Esophagus muscularis mucosa (tissue), 4 donors: ENCODE results near the gene ZFAND6. TPM values are rescaled to one million over a fixed set of nuclear protein-coding genes. Genes with fewer than 3 reads are reported as not detected.

Experiments
- DNase-seq: peaks from one replicate; pipeline ENCODE4 v3.0.0-alpha.2; 2017; ENCODE audit errors: extremely low spot score
- H3K27ac ChIP-seq, 4 donors: fragments of 200-600 bp; sonication (generic); replicated peaks in 1 of 4; 1 replicate in 3 of 4; 2 replicates in 1 of 4; pipeline ENCODE4 v1.5.1; 2016 to 2019; ENCODE audit warnings: mild to moderate bottlenecking in 1 of 4
- H3K27me3 ChIP-seq, 4 donors: fragments of 200-600 bp; sonication (generic); one replicate each; pipeline versions ENCODE4 v1.5.1 to v1.6.0; 2016 to 2019
- H3K36me3 ChIP-seq, 4 donors: fragments of 200-600 bp; sonication (generic); one replicate each; pipeline ENCODE4 v1.5.1; 2016 to 2019
- H3K4me1 ChIP-seq, 4 donors: fragments of 200-600 bp; sonication (generic); one replicate each; pipeline ENCODE4 v1.5.1; 2016 to 2019
- H3K4me3 ChIP-seq, 4 donors: fragments of 200-600 bp; sonication (generic); 1 replicate in 2 of 4; 2 replicates in 2 of 4; pipeline ENCODE4 v1.5.1; 2016 to 2019; ENCODE audit warnings: mild to moderate bottlenecking in 4 of 4, moderate library complexity in 1 of 4
- H3K9me3 ChIP-seq, 4 donors: fragments of 200-600 bp; sonication (generic); 1 replicate in 3 of 4; 2 replicates in 1 of 4; pipeline ENCODE4 v1.5.1; 2016 to 2019
- EP300 ChIP-seq: sonication (generic); formaldehyde crosslinking; IDR thresholded peaks from one replicate; pipeline ENCODE4 v1.6.1; 2017; ENCODE audit warnings: antibody characterized with exemption
- POLR2A ChIP-seq: fragments of 450-650 bp; IDR thresholded peaks from one replicate; pipeline ENCODE4 v1.6.1; 2017; ENCODE audit warnings: antibody characterized with exemption, moderate library complexity, mild to moderate bottlenecking, low read depth
- POLR2AphosphoS5 ChIP-seq, 2 donors: sonication (generic); formaldehyde crosslinking; IDR thresholded peaks; one replicate each; pipeline ENCODE4 v1.6.1; 2017; ENCODE audit warnings: antibody characterized with exemption in 2 of 2
- WGBS: methylation state at CpG from one replicate; pipeline ENCODE4 v1.1.5; 2018; 5-methylcytosine and 5-hydroxymethylcytosine counted together
- intact Hi-C: fragments of 100-400 bp; cut with DNase I; formaldehyde crosslinking; loops from one replicate; pipeline ENCODE4 v1.15.1; 2023
- total RNA-seq, 4 donors: library from RNA; depleted of rRNA; stranded (reverse); fragments of >200 nt; gene quantifications; one replicate each; pipeline versions ENCODE4 v1.1.0 to v1.2.1, GENCODE V29; 2016
- TF ChIP-seq, protein P1 (sequence below), 3 experiments: fragments of 200-600 bp in 2 of 3; fragments of 450-650 bp in 1 of 3; sonication (generic) in 2 of 3; IDR thresholded peaks; one replicate each; pipeline ENCODE4 v1.5.1; 2017 to 2019; ENCODE audit warnings: antibody characterized with exemption in 3 of 3, mild to moderate bottlenecking in 2 of 3, moderate library complexity in 1 of 3

ZFAND6 gene
- total RNA-seq, 4 donors from 2014 or later, result 80.2 to 134 (median 107) TPM

DNA sequence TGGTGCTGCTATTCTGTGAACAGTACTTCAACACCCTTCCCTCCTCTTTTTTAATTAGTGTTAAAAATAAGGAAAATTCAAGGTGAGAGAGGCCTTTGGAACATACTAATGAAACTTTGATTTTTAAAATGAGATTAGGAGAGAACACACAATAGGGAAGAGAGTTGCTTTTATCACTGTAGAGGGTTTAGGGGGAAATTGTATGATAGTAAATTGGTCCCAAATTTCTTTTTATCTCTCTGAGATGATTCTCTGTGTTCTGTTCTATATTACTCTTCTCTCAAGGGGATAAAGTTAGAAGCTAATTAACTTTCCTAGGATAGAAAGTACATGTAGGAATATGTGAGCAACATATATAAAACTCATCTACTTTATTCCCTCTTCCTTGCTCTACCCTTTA lies 40.8 kb downstream of the ZFAND6 start:
- TF ChIP-seq EP300 (no peak), POLR2A (no peak), POLR2AphosphoS5 (IDR thresholded peaks at IDR 0.05) (no peak)
- TF ChIP-seq, protein P1, sequence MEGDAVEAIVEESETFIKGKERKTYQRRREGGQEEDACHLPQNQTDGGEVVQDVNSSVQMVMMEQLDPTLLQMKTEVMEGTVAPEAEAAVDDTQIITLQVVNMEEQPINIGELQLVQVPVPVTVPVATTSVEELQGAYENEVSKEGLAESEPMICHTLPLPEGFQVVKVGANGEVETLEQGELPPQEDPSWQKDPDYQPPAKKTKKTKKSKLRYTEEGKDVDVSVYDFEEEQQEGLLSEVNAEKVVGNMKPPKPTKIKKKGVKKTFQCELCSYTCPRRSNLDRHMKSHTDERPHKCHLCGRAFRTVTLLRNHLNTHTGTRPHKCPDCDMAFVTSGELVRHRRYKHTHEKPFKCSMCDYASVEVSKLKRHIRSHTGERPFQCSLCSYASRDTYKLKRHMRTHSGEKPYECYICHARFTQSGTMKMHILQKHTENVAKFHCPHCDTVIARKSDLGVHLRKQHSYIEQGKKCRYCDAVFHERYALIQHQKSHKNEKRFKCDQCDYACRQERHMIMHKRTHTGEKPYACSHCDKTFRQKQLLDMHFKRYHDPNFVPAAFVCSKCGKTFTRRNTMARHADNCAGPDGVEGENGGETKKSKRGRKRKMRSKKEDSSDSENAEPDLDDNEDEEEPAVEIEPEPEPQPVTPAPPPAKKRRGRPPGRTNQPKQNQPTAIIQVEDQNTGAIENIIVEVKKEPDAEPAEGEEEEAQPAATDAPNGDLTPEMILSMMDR (IDR thresholded peaks at IDR 0.05), result no peak
- Histone ChIP-seq H3K27me3 (no peaks in the 10 kb centered on the region), H3K27ac (no peak overlapping the region), H3K4me3 (no peak overlapping the region), H3K9me3 (no peaks in the 10 kb centered on the region), H3K36me3 (peaks cover 0 to 5% (median 0%) of the 10 kb centered on the region in 4 donors), H3K4me1 (peaks cover 19 to 38% (median 31%) of the 10 kb centered on the region in 4 donors)
- intact Hi-C loops, result no loop called here
- DNase-seq, result no peak

DNA sequence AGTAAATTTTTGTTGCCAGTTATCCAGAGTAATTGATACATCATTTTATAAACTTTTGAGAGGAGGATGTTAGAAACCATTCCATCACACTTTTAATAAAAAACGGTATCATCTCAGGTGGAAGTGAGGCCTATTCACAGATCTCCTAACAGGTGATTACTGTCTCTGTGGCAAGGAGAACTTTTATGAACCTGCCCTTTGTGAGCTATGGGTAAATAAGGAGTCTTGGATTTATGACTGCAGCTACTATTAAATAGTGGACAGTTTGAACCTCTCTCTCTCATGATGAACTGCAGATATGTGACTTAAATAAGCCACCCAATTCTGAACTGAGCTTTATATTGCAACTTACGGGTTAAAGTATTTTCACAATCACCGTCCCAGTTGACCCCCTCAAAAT lies 45.7 kb downstream of the ZFAND6 start:
- WGBS, result 87% methylated on average over 3 of the region's 3 CpGs
- no peak for DNase-seq
- H3K9me3 ChIP-seq, result no peaks in the 10 kb centered on the region
- intact Hi-C loops, result no loop called here
- no peak for TF ChIP-seq POLR2A
- TF ChIP-seq, protein P1 (IDR thresholded peaks at IDR 0.05), result no peak
- no peak for TF ChIP-seq POLR2AphosphoS5 (IDR thresholded peaks at IDR 0.05)
- TF ChIP-seq EP300, result no peak
- no peaks in the 10 kb centered on the region for H3K27me3 ChIP-seq
- H3K27ac ChIP-seq, result no peak overlapping the region
- no peak overlapping the region for H3K4me3 ChIP-seq
- peaks cover 0 to 5% (median 0%) of the 10 kb centered on the region in 4 donors for H3K36me3 ChIP-seq
- peaks cover 3 to 20% (median 12%) of the 10 kb centered on the region in 4 donors for H3K4me1 ChIP-seq

DNA sequence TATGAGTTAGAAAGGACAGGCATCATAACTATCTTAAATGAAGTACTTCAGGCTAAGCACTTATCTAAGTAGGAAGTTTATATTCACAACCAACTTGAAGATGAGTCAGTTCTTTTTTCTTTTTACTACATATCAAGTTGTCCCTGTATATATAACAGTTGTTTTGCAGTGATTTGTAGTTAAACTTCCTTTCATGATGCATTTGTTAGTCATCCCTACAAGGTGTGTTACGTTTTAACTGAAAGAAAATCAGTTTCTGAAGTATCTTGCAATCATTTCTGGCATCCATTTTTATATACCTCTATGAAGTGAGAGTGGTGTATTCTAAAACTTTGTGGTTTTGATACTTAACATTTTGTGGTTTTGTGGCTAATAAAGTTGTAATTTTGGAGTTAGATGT lies 46.1 kb downstream of the ZFAND6 start:
- TF ChIP-seq, protein P1 (IDR thresholded peaks at IDR 0.05), result no peak
- TF ChIP-seq POLR2A (no peak), POLR2AphosphoS5 (IDR thresholded peaks at IDR 0.05) (no peak), EP300 (no peak)

DNA sequence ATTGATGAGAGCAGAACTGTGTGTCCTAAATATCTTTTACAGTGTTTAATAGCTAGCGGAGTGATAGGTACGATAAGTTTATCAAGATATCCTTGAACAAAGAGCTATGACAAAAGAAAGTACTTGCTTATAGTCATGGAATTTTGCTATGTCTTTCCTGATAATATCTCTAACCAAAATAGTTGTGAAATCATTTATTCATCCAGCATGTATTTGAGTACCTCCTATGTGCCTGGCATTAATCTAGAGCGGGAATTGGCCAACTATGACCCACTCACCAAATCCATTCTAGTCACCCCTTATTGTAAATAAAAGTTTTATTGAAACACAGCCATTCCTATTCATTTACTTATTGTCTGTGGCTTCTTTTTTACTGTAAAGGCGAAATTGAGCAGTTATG lies 46.6 kb downstream of the ZFAND6 start:
- Histone ChIP-seq H3K4me3 (no peak overlapping the region), H3K27ac (no peak overlapping the region), H3K9me3 (no peaks in the 10 kb centered on the region), H3K4me1 (peaks cover 3 to 20% (median 12%) of the 10 kb centered on the region in 4 donors), H3K27me3 (no peaks in the 10 kb centered on the region), H3K36me3 (peaks cover 0 to 5% (median 0%) of the 10 kb centered on the region in 4 donors)
- 94% methylated on average over 4 of the region's 4 CpGs for WGBS
- no peak for DNase-seq
- intact Hi-C loops, result no loop called here
- TF ChIP-seq, protein P1 (IDR thresholded peaks at IDR 0.05), result no peak
- TF ChIP-seq POLR2A (no peak), EP300 (no peak), POLR2AphosphoS5 (IDR thresholded peaks at IDR 0.05) (no peak)

More for the DNA sequence above, 46.1 kb downstream of the ZFAND6 start:
- Histone ChIP-seq H3K4me1 (peaks cover 3 to 20% (median 12%) of the 10 kb centered on the region in 4 donors), H3K4me3 (no peak overlapping the region), H3K27ac (no peak overlapping the region), H3K27me3 (no peaks in the 10 kb centered on the region), H3K9me3 (no peaks in the 10 kb centered on the region), H3K36me3 (peaks cover 0 to 5% (median 0%) of the 10 kb centered on the region in 4 donors)
- intact Hi-C loops, result no loop called here
- no peak for DNase-seq
- WGBS, result 79% methylated on average over 1 of the region's 1 CpG

DNA sequence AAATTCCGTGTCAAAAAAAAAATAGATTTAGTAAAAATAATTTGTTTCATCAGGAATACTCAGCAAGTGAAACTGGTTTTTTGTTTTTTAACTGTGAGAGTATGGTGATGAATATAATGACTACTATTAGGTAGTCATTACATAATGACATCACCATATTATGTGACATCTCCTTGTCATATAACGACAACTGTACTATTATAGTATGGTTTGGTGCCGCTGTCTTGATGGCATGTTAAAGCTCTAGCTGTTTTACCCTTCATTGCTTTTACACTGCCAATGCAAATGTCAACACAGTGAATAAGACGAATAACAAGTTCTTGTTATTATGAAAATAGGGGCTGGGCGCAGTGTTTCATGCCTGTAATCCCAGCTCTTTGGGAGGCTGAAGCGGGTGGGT lies 47.7 kb downstream of the ZFAND6 start:
- Histone ChIP-seq H3K27me3 (no peaks in the 10 kb centered on the region), H3K4me3 (no peak overlapping the region)

More for the DNA sequence above, 47.7 kb downstream of the ZFAND6 start:
- Histone ChIP-seq H3K36me3 (peaks cover 0 to 5% (median 0%) of the 10 kb centered on the region in 4 donors), H3K4me1 (peaks cover 3 to 20% (median 12%) of the 10 kb centered on the region in 4 donors), H3K9me3 (no peaks in the 10 kb centered on the region), H3K27ac (no peak overlapping the region)
- intact Hi-C loops, result no loop called here
- no peak for DNase-seq
- WGBS, result 87% methylated on average over 6 of the region's 6 CpGs
- no peak for TF ChIP-seq EP300
- TF ChIP-seq, protein P1 (IDR thresholded peaks at IDR 0.05), result no peak
- no peak for TF ChIP-seq POLR2AphosphoS5 (IDR thresholded peaks at IDR 0.05)
- TF ChIP-seq POLR2A, result no peak
